HEK293 (cell line): ENCODE measurements around the gene ATP8A1.

Experiments
- BCL6B ChIP-seq: fragments of 450-650 bp; formaldehyde crosslinking; IDR thresholded peaks from 2 replicates; pipeline ENCODE4 v1.5.1; 2017; ENCODE audit warnings: missing biosample characterization, missing genetic modification characterization
- CTCF ChIP-seq: fragments of 450-650 bp; formaldehyde crosslinking; IDR thresholded peaks from 2 replicates; pipeline ENCODE4 v1.5.1; 2016; ENCODE audit warnings: missing biosample characterization, missing genetic modification characterization
- HOXA7 ChIP-seq: sonication (generic); formaldehyde crosslinking; IDR thresholded peaks from 2 replicates; pipeline ENCODE4 v1.8.1; 2022; ENCODE audit warnings: missing genetic modification reagents, borderline replicate concordance
- KLF16 ChIP-seq: fragments of 450-650 bp; formaldehyde crosslinking; IDR thresholded peaks from 2 replicates; pipeline ENCODE4 v1.5.1; 2017; ENCODE audit warnings: missing biosample characterization, missing genetic modification characterization
- KLF7 ChIP-seq: fragments of 450-650 bp; formaldehyde crosslinking; IDR thresholded peaks from 2 replicates; pipeline ENCODE4 v1.5.1; 2016; ENCODE audit warnings: missing biosample characterization, missing genetic modification characterization, borderline replicate concordance
- PATZ1 ChIP-seq: fragments of 450-650 bp; formaldehyde crosslinking; IDR thresholded peaks from 2 replicates; pipeline ENCODE4 v1.5.1; 2016; ENCODE audit warnings: missing biosample characterization, missing genetic modification characterization
- PRDM10 ChIP-seq: fragments of 450-650 bp; formaldehyde crosslinking; IDR thresholded peaks from 2 replicates; pipeline ENCODE4 v1.5.1; 2016; ENCODE audit warnings: missing biosample characterization, missing genetic modification characterization
- YY1 ChIP-seq: fragments of 450-650 bp; formaldehyde crosslinking; IDR thresholded peaks from 2 replicates; pipeline ENCODE4 v1.5.1; 2018; ENCODE audit warnings: missing biosample characterization, missing genetic modification characterization
- ZBTB21 ChIP-seq: fragments of 450-650 bp; formaldehyde crosslinking; IDR thresholded peaks from 2 replicates; pipeline ENCODE4 v1.5.1; 2017; ENCODE audit warnings: missing biosample characterization, missing genetic modification characterization
- ZBTB26 ChIP-seq: fragments of 450-650 bp; formaldehyde crosslinking; optimal IDR thresholded peaks from 2 replicates; pipeline ENCODE3; 2016; ENCODE audit warnings: missing biosample characterization, mild to moderate bottlenecking, missing genetic modification characterization
- ZBTB44 ChIP-seq: fragments of 450-650 bp; IDR thresholded peaks from 2 replicates; pipeline ENCODE4 v1.5.1; 2018; ENCODE audit warnings: missing biosample characterization, mild to moderate bottlenecking, missing genetic modification characterization
- ZFP3 ChIP-seq: fragments of 450-650 bp; formaldehyde crosslinking; IDR thresholded peaks from 2 replicates; pipeline ENCODE4 v1.5.1; 2016; ENCODE audit warnings: low read depth, missing biosample characterization, missing genetic modification characterization
- ZFP37 ChIP-seq: fragments of 450-650 bp; formaldehyde crosslinking; IDR thresholded peaks from 2 replicates; pipeline ENCODE4 v1.5.1; 2016; ENCODE audit warnings: missing biosample characterization, missing genetic modification characterization
- ZFP69B ChIP-seq: fragments of 450-650 bp; formaldehyde crosslinking; IDR thresholded peaks from 2 replicates; pipeline ENCODE4 v1.5.1; 2016; ENCODE audit warnings: missing biosample characterization, missing genetic modification characterization
- ZIC2 ChIP-seq: fragments of 450-650 bp; formaldehyde crosslinking; IDR thresholded peaks from 2 replicates; pipeline ENCODE4 v1.5.1; 2016; ENCODE audit warnings: missing biosample characterization, missing genetic modification characterization
- ZNF394 ChIP-seq: fragments of 450-650 bp; formaldehyde crosslinking; IDR thresholded peaks from 2 replicates; pipeline ENCODE4 v1.5.1; 2016; ENCODE audit warnings: missing biosample characterization, missing genetic modification characterization, mild to moderate bottlenecking, moderate library complexity, borderline replicate concordance
- ZNF48 ChIP-seq: fragments of 450-650 bp; formaldehyde crosslinking; IDR thresholded peaks from 2 replicates; pipeline ENCODE4 v1.5.1; 2016; ENCODE audit warnings: missing biosample characterization, missing genetic modification characterization
- ZNF488 ChIP-seq: fragments of 450-650 bp; formaldehyde crosslinking; IDR thresholded peaks from 2 replicates; pipeline ENCODE4 v1.5.1; 2016; ENCODE audit warnings: missing biosample characterization, missing genetic modification characterization
- ZNF580 ChIP-seq: fragments of 450-650 bp; formaldehyde crosslinking; IDR thresholded peaks from 2 replicates; pipeline ENCODE4 v1.5.1; 2016; ENCODE audit warnings: missing biosample characterization, missing genetic modification characterization
- ZNF645 ChIP-seq: fragments of 450-650 bp; formaldehyde crosslinking; IDR thresholded peaks from 2 replicates; pipeline ENCODE4; 2016; ENCODE audit warnings: missing biosample characterization, missing genetic modification characterization
- ZNF654 ChIP-seq: fragments of 450-650 bp; formaldehyde crosslinking; IDR thresholded peaks from 2 replicates; pipeline ENCODE4 v1.5.1; 2016; ENCODE audit warnings: low read depth, missing biosample characterization, missing genetic modification characterization
- ZNF768 ChIP-seq: fragments of 450-650 bp; formaldehyde crosslinking; IDR thresholded peaks from 2 replicates; pipeline ENCODE4 v1.5.1; 2018; ENCODE audit warnings: missing biosample characterization, mild to moderate bottlenecking, missing genetic modification characterization
- ZNF776 ChIP-seq: fragments of 450-650 bp; formaldehyde crosslinking; IDR thresholded peaks from 2 replicates; pipeline ENCODE4 v1.5.0; 2017; ENCODE audit warnings: missing biosample characterization, missing genetic modification characterization, borderline replicate concordance

ATP8A1 gene

GRCh38 chr4:42656944-42657792 is at the start of gene ATP8A1 (continued):
- no peak for TF ChIP-seq ZNF488 (tag by site-specific recombination)
- TF ChIP-seq HOXA7 (CRISPR knock-in tag), result no peak
- no peak for TF ChIP-seq ZNF768 (tag by site-specific recombination)
- TF ChIP-seq ZBTB44 (tag by site-specific recombination), result 0 out of 2 replicates have a peak, but pooled peaks have one; percentile 50
- TF ChIP-seq PATZ1 (tag by site-specific recombination), result peak; percentile 62; the same call in 1 of the 2 replicates
- peak; percentile 85; the same call in 1 of the 2 replicates for TF ChIP-seq KLF16 (tag by site-specific recombination)
- TF ChIP-seq BCL6B (tag by site-specific recombination), result no peak
- 0 out of 2 replicates have a peak, but pooled peaks have one; percentile 39 for TF ChIP-seq ZNF580
- TF ChIP-seq ZBTB21, result 0 out of 2 replicates have a peak, but pooled peaks have one; percentile 45
- TF ChIP-seq PRDM10 (tag by site-specific recombination), result peak; percentile 100
- TF ChIP-seq ZNF776 (tag by site-specific recombination), result no peak
- peak; percentile 19; the same call in 1 of the 2 replicates for TF ChIP-seq ZIC2 (tag by site-specific recombination)
- TF ChIP-seq ZNF654 (tag by site-specific recombination), result no peak
- 0 out of 2 replicates have a peak, but pooled peaks have one; percentile 30 for TF ChIP-seq KLF7 (tag by site-specific recombination)
- peak; percentile 58; the same call in 1 of the 2 replicates for TF ChIP-seq ZNF394 (tag by site-specific recombination)
- no peak for TF ChIP-seq ZBTB26 (tag by site-specific recombination)
- no peak for TF ChIP-seq CTCF (tag by site-specific recombination)
- TF ChIP-seq ZFP69B (tag by site-specific recombination), result peak; percentile 93
- TF ChIP-seq ZNF645 (tag by site-specific recombination), result no peak
- TF ChIP-seq ZFP3, result no peak
- TF ChIP-seq ZFP37 (tag by site-specific recombination), result no peak
- no peak for TF ChIP-seq YY1 (tag by site-specific recombination)
- TF ChIP-seq ZNF48, result no peak
